ENCODE results near the gene MTMR1.

The MTMR1 gene

GRCh38 chrX:150805736-150806135 lies 112.5 kb downstream of the MTMR1 start:
- no peaks in the 10 kb centered on the region for H3F3A ChIP-seq (ENCODE audit: control insufficient read depth, insufficient read depth)
- H3K4me1 ChIP-seq (ENCODE audit: control insufficient read depth, low read length), result no peaks in the 10 kb centered on the region
- TF ChIP-seq CTCF (IDR thresholded peaks at IDR 0.05; ENCODE audit: low read depth, low read length, poor library complexity, severe bottlenecking) (no peak), EZH2phosphoT487 (IDR thresholded peaks at IDR 0.05; ENCODE audit: borderline replicate concordance, low read length) (no peak)
- no peak overlapping the region for H3K27ac ChIP-seq (ENCODE audit: low read depth, low read length)
- H3K9me2 ChIP-seq (replicated peaks; ENCODE audit: control insufficient read depth, low read length), result no peaks in the 10 kb centered on the region
- no peak overlapping the region for H3K4me2 ChIP-seq (ENCODE audit: low read length)
- no peaks in the 10 kb centered on the region for H3K27me3 ChIP-seq (ENCODE audit: control insufficient read depth, low read length)
- no peak overlapping the region for H3K4me3 ChIP-seq (ENCODE audit: low read length)
- H3K79me2 ChIP-seq (ENCODE audit: control insufficient read depth, low read length), result no peaks in the 10 kb centered on the region
- no peaks in the 10 kb centered on the region for H3K36me3 ChIP-seq (ENCODE audit: control insufficient read depth, low read length)
- no peaks in the 10 kb centered on the region for H3K9me3 ChIP-seq (ENCODE audit: control insufficient read depth, insufficient read depth, low read length)
- no peaks in the 10 kb centered on the region for H4K20me1 ChIP-seq (ENCODE audit: control insufficient read depth, insufficient read depth, low read depth, low read length)

GRCh38 chrX:150806827-150807226 lies 113.6 kb downstream of the MTMR1 start:
- no peaks in the 10 kb centered on the region for H4K20me1 ChIP-seq (ENCODE audit: control insufficient read depth, insufficient read depth, low read depth, low read length)

GRCh38 chrX:150813922-150814321 lies 120.7 kb downstream of the MTMR1 start:
- H3K4me2 ChIP-seq (ENCODE audit: low read length), result no peak overlapping the region
- no peaks in the 10 kb centered on the region for H3K9me2 ChIP-seq (replicated peaks; ENCODE audit: control insufficient read depth, low read length)
- no peaks in the 10 kb centered on the region for H3F3A ChIP-seq (ENCODE audit: control insufficient read depth, insufficient read depth)
- H3K27me3 ChIP-seq (ENCODE audit: control insufficient read depth, low read length), result no peaks in the 10 kb centered on the region
- H3K79me2 ChIP-seq (ENCODE audit: control insufficient read depth, low read length), result no peaks in the 10 kb centered on the region
- H3K27ac ChIP-seq (ENCODE audit: low read depth, low read length), result no peak overlapping the region
- TF ChIP-seq CTCF (IDR thresholded peaks at IDR 0.05; ENCODE audit: low read depth, low read length, poor library complexity, severe bottlenecking), result no peak
- TF ChIP-seq EZH2phosphoT487 (IDR thresholded peaks at IDR 0.05; ENCODE audit: borderline replicate concordance, low read length), result no peak
- 0 out of 2 replicates have a peak, but pooled peaks cover 3% of the 10 kb centered on the region for H3K4me1 ChIP-seq (ENCODE audit: control insufficient read depth, low read length)
- no peaks in the 10 kb centered on the region for H3K9me3 ChIP-seq (ENCODE audit: control insufficient read depth, insufficient read depth, low read length)
- H3K36me3 ChIP-seq (ENCODE audit: control insufficient read depth, low read length), result no peaks in the 10 kb centered on the region
- no peaks in the 10 kb centered on the region for H4K20me1 ChIP-seq (ENCODE audit: control insufficient read depth, insufficient read depth, low read depth, low read length)
- H3K4me3 ChIP-seq (ENCODE audit: low read length), result no peak overlapping the region

More at GRCh38 chrX:150806827-150807226, 113.6 kb downstream of the MTMR1 start:
- H3K4me1 ChIP-seq (ENCODE audit: control insufficient read depth, low read length), result no peaks in the 10 kb centered on the region
- H3K9me3 ChIP-seq (ENCODE audit: control insufficient read depth, insufficient read depth, low read length), result no peaks in the 10 kb centered on the region
- H3K27me3 ChIP-seq (ENCODE audit: control insufficient read depth, low read length), result no peaks in the 10 kb centered on the region
- TF ChIP-seq CTCF (IDR thresholded peaks at IDR 0.05; ENCODE audit: low read depth, low read length, poor library complexity, severe bottlenecking) (no peak), EZH2phosphoT487 (IDR thresholded peaks at IDR 0.05; ENCODE audit: borderline replicate concordance, low read length) (no peak)
- no peaks in the 10 kb centered on the region for H3K9me2 ChIP-seq (replicated peaks; ENCODE audit: control insufficient read depth, low read length)
- H3K79me2 ChIP-seq (ENCODE audit: control insufficient read depth, low read length), result no peaks in the 10 kb centered on the region
- no peaks in the 10 kb centered on the region for H3K36me3 ChIP-seq (ENCODE audit: control insufficient read depth, low read length)
- H3F3A ChIP-seq (ENCODE audit: control insufficient read depth, insufficient read depth), result no peaks in the 10 kb centered on the region
- no peak overlapping the region for H3K4me2 ChIP-seq (ENCODE audit: low read length)
- no peak overlapping the region for H3K4me3 ChIP-seq (ENCODE audit: low read length)
- no peak overlapping the region for H3K27ac ChIP-seq (ENCODE audit: low read depth, low read length)
